Tibial nerve (tissue), 4 donors: ENCODE results near the gene BCO1. TPM values are rescaled to one million over a fixed set of nuclear protein-coding genes. Genes with fewer than 3 reads are reported as not detected.

Experiments used
- DNase-seq, 2 donors: peaks; one replicate each; pipeline ENCODE4 v3.0.0-alpha.2; 2019; ENCODE audit warnings: low spot score in 2 of 2
- H3K27ac ChIP-seq, 4 donors: fragments of 200-600 bp; sonication (generic) in 3 of 4; one replicate each; pipeline ENCODE4 v1.5.1; 2017 to 2019; ENCODE audit warnings: mild to moderate bottlenecking in 1 of 4
- H3K27me3 ChIP-seq, 2 donors: fragments of 200-600 bp; sonication (generic) in 1 of 2; one replicate each; pipeline versions ENCODE4 v1.5.1 to v1.6.0; 2017 to 2019
- H3K36me3 ChIP-seq, 3 donors: fragments of 200-600 bp; sonication (generic); one replicate each; pipeline ENCODE4 v1.5.1; 2018 to 2019
- H3K4me1 ChIP-seq, 4 donors: fragments of 200-600 bp; sonication (generic) in 3 of 4; one replicate each; pipeline ENCODE4 v1.5.1; 2017 to 2019
- H3K4me3 ChIP-seq, 4 donors: fragments of 200-600 bp; sonication (generic) in 3 of 4; one replicate each; pipeline ENCODE4 v1.5.1; 2017 to 2019; ENCODE audit warnings: mild to moderate bottlenecking in 1 of 4, moderate library complexity in 1 of 4
- H3K9me3 ChIP-seq, 4 donors: fragments of 200-600 bp; sonication (generic) in 3 of 4; one replicate each; pipeline ENCODE4 v1.5.1; 2017 to 2019
- CTCF ChIP-seq, 5 experiments: fragments of 200-600 bp in 3 of 5; fragments of 450-650 bp in 2 of 5; sonication (generic) in 3 of 5; IDR thresholded peaks; one replicate each; pipeline ENCODE4 v1.5.1; 2016 to 2019; ENCODE audit warnings: antibody characterized with exemption in 5 of 5, mild to moderate bottlenecking in 3 of 5, moderate library complexity in 2 of 5
- EP300 ChIP-seq, 2 donors: sonication (generic); formaldehyde crosslinking; IDR thresholded peaks; one replicate each; pipeline ENCODE4 v1.6.1; 2017; ENCODE audit warnings: antibody characterized with exemption in 2 of 2, mild to moderate bottlenecking in 1 of 2
- POLR2A ChIP-seq, 2 donors: fragments of 450-650 bp; IDR thresholded peaks; one replicate each; pipeline ENCODE4 v1.6.1; 2017; ENCODE audit warnings: antibody characterized with exemption in 2 of 2, mild to moderate bottlenecking in 2 of 2, moderate library complexity in 2 of 2
- WGBS, 2 donors: methylation state at CpG; one replicate each; pipeline ENCODE4 v1.1.5; 2018; 5-methylcytosine and 5-hydroxymethylcytosine counted together
- total RNA-seq, 4 donors: library from RNA; depleted of rRNA; stranded (reverse); fragments of >200 nt; gene quantifications; one replicate each; pipeline ENCODE4 v1.1.0, GENCODE V29; 2016

The BCO1 gene
- total RNA-seq, 4 donors from 2014 or later = not detected

GRCh38 chr16:81292936-81293335 is 54.4 kb downstream of the BCO1 start:
- H3K9me3 ChIP-seq = peaks cover 0 to 6% (median 0%) of the 10 kb centered on the region in 4 donors
- TF ChIP-seq POLR2A (IDR thresholded peaks at IDR 0.05) = no peak
- TF ChIP-seq CTCF (IDR thresholded peaks at IDR 0.05) = no peak
- no peak for TF ChIP-seq EP300 (IDR thresholded peaks at IDR 0.05)
- H3K36me3 ChIP-seq = no peaks in the 10 kb centered on the region
- 92 to 94% methylated on average over 5 of the region's 5 CpGs for WGBS, 2 donors
- no peak for DNase-seq
- no peaks in the 10 kb centered on the region for H3K27me3 ChIP-seq
- no peaks in the 10 kb centered on the region for H3K4me1 ChIP-seq
- no peak overlapping the region for H3K27ac ChIP-seq
- H3K4me3 ChIP-seq = no peak overlapping the region

GRCh38 chr16:81293909-81294802 is 55.7 kb downstream of the BCO1 start:
- peaks cover 0 to 6% (median 0%) of the 10 kb centered on the region in 4 donors for H3K9me3 ChIP-seq
- no peak overlapping the region for H3K4me3 ChIP-seq
- no peaks in the 10 kb centered on the region for H3K4me1 ChIP-seq
- no peak overlapping the region for H3K27ac ChIP-seq
- no peaks in the 10 kb centered on the region for H3K27me3 ChIP-seq
- no peaks in the 10 kb centered on the region for H3K36me3 ChIP-seq
- WGBS, 2 donors = 63 to 66% methylated on average over 11 of the region's 11 CpGs
- no peak for DNase-seq
- TF ChIP-seq EP300 (IDR thresholded peaks at IDR 0.05) = no peak

GRCh38 chr16:81296631-81297030 is 58.1 kb downstream of the BCO1 start:
- DNase-seq = no peak
- 83% methylated on average over 7 of the region's 7 CpGs for WGBS, 2 donors
- Histone ChIP-seq H3K27ac (no peak overlapping the region), H3K36me3 (no peaks in the 10 kb centered on the region), H3K27me3 (no peaks in the 10 kb centered on the region), H3K4me1 (no peaks in the 10 kb centered on the region), H3K9me3 (peaks cover 0 to 18% (median 0%) of the 10 kb centered on the region in 4 donors), H3K4me3 (no peak overlapping the region)
- TF ChIP-seq POLR2A (IDR thresholded peaks at IDR 0.05) (no peak), CTCF (IDR thresholded peaks at IDR 0.05) (no peak), EP300 (IDR thresholded peaks at IDR 0.05) (no peak)

GRCh38 chr16:81307770-81308169 is 69.3 kb downstream of the BCO1 start:
- no peak for TF ChIP-seq CTCF (IDR thresholded peaks at IDR 0.05)
- no peak for TF ChIP-seq POLR2A (IDR thresholded peaks at IDR 0.05)
- no peak for TF ChIP-seq EP300 (IDR thresholded peaks at IDR 0.05)
- 88 to 93% methylated on average over 3 of the region's 3 CpGs for WGBS, 2 donors
- DNase-seq = no peak
- H3K4me3 ChIP-seq = no peak overlapping the region
- H3K27ac ChIP-seq = no peak overlapping the region
- no peaks in the 10 kb centered on the region for H3K27me3 ChIP-seq
- H3K36me3 ChIP-seq = peaks cover 0 to 8% (median 0%) of the 10 kb centered on the region in 3 donors
- no peaks in the 10 kb centered on the region for H3K9me3 ChIP-seq
- H3K4me1 ChIP-seq = peaks cover 0 to 4% (median under 1%) of the 10 kb centered on the region in 4 donors

- no peak overlapping the region for H3K27ac ChIP-seq
- 77% methylated on average over 5 of the region's 5 CpGs for WGBS, 2 donors
- no peak overlapping the region for H3K4me3 ChIP-seq
- peaks cover 0 to 15% (median 7%) of the 10 kb centered on the region in 4 donors for H3K4me1 ChIP-seq
- TF ChIP-seq POLR2A (IDR thresholded peaks at IDR 0.05) (no peak), CTCF (IDR thresholded peaks at IDR 0.05) (no peak), EP300 (IDR thresholded peaks at IDR 0.05) (no peak)
- no peak for DNase-seq
- peaks cover 0 to 4% (median 0%) of the 10 kb centered on the region in 3 donors for H3K36me3 ChIP-seq
- no peaks in the 10 kb centered on the region for H3K27me3 ChIP-seq
- no peaks in the 10 kb centered on the region for H3K9me3 ChIP-seq
Observed at GRCh38 chr16:81310045-81310644, 71.7 kb downstream of the BCO1 start.
